Suprapubic skin (tissue), 4 donors: Measurements from ENCODE around the gene ADK.

Source experiments
- CTCF ChIP-seq, 2 donors: fragments of 200-600 bp in 1 of 2; fragments of 450-650 bp in 1 of 2; sonication (generic) in 1 of 2; IDR thresholded peaks; one replicate each; pipeline ENCODE4 v1.5.1; 2016 to 2019; ENCODE audit warnings: antibody characterized with exemption in 2 of 2, mild to moderate bottlenecking in 1 of 2, moderate library complexity in 1 of 2
- EP300 ChIP-seq: sonication (generic); formaldehyde crosslinking; IDR thresholded peaks from one replicate; pipeline ENCODE4 v1.6.1; 2017; ENCODE audit warnings: antibody characterized with exemption
- POLR2A ChIP-seq, 2 donors: fragments of 450-650 bp; IDR thresholded peaks; one replicate each; pipeline ENCODE4 v1.6.1; 2017; ENCODE audit warnings: antibody characterized with exemption in 2 of 2, mild to moderate bottlenecking in 2 of 2, moderate library complexity in 2 of 2
- POLR2AphosphoS5 ChIP-seq, 3 donors: sonication (generic); formaldehyde crosslinking; IDR thresholded peaks; one replicate each; pipeline ENCODE4 v1.6.1; 2017; ENCODE audit warnings: antibody characterized with exemption in 3 of 3

- TF ChIP-seq CTCF (IDR thresholded peaks at IDR 0.05) (no peak), POLR2AphosphoS5 (IDR thresholded peaks at IDR 0.05) (no peak), EP300 (no peak), POLR2A (IDR thresholded peaks at IDR 0.05) (no peak)
Measured at GRCh38 chr10:74335501-74335900, 184.5 kb downstream of the ADK start.
